GM12874 (cell line): ENCODE measurements around the gene ARHGAP10.

Experiments
- TF ChIP-seq, protein P1 (sequence below): IDR thresholded peaks from 2 replicates; pipeline ENCODE4 v1.5.1; 2011; ENCODE audit warnings: low read depth, mild to moderate bottlenecking, control low read depth, low read length, moderate library complexity; ENCODE audit not compliant: insufficient read depth

The ARHGAP10 gene

DNA sequence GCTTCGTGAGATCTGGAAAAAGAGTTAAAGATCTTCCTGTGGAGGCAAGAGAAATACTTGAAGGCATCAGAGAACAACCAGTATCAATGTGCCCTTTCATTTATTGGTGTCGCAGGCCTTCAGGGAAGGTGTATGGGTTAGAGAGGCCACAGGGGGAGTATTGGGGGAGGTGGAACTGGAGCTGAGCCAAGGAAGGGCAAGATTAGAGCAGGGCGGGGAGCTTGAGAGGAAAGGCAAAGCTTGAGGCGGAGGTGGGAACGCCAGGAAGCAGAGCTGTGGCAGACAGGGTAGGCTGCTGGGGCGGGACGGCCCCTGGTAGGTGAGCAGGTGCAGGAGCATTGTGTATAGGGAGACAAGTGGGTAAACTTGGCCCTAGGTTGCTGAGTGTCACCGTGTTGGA lies 329.9 kb downstream of the ARHGAP10 start:
- TF ChIP-seq, protein P1, sequence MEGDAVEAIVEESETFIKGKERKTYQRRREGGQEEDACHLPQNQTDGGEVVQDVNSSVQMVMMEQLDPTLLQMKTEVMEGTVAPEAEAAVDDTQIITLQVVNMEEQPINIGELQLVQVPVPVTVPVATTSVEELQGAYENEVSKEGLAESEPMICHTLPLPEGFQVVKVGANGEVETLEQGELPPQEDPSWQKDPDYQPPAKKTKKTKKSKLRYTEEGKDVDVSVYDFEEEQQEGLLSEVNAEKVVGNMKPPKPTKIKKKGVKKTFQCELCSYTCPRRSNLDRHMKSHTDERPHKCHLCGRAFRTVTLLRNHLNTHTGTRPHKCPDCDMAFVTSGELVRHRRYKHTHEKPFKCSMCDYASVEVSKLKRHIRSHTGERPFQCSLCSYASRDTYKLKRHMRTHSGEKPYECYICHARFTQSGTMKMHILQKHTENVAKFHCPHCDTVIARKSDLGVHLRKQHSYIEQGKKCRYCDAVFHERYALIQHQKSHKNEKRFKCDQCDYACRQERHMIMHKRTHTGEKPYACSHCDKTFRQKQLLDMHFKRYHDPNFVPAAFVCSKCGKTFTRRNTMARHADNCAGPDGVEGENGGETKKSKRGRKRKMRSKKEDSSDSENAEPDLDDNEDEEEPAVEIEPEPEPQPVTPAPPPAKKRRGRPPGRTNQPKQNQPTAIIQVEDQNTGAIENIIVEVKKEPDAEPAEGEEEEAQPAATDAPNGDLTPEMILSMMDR, result no peak

DNA sequence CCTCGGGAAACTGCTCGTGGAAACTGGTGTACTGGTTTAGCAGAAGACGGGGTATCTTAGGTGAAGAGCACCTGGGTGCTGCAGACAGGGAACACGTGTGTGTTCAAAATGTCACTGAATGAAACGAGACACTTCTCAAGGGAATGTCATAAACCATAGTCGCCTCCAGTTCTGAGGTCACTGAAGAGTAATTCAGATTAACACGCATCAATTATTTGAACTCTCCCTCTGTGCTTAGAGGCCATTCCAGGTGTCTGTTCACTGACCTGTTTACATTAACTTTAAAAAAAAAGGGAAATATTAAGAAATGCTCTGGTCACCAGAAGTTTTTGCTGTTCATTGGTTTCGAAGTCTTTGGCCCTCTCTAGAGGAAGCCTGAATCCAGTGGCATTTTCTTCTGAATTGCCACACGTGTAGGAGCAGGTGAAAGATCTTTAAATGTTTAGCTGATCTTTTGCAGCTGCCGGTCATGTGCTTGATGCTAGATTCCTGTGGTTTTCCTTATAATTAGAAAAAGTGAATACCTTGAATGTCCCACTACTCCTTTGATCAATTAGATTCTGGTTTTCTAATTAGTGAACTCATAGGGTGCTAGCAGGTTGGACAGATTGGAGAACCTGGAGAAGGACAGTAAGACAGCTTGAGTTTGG lies 330.5 kb downstream of the ARHGAP10 start:
- TF ChIP-seq, protein P1, result no peak

DNA sequence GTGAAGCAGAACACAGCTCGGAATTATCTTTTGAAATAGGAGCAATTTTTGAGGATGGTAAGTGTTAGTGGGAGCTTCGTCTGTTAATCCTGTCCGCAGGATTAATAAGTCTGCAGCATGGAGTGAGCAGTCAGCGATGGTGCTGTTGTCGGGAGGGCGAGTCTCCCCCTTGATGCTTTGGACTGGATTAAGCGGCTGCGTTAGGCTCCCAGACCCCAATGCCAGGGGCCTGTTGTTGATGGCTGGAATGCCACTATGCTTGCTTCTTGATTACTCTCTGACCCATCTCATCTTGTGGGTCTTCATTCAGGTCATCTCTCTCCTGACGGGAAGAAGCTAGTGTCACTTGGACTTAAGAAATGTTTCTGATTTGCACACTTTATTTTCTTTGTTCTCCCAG lies 332.6 kb downstream of the ARHGAP10 start:
- TF ChIP-seq, protein P1, result no peak

DNA sequence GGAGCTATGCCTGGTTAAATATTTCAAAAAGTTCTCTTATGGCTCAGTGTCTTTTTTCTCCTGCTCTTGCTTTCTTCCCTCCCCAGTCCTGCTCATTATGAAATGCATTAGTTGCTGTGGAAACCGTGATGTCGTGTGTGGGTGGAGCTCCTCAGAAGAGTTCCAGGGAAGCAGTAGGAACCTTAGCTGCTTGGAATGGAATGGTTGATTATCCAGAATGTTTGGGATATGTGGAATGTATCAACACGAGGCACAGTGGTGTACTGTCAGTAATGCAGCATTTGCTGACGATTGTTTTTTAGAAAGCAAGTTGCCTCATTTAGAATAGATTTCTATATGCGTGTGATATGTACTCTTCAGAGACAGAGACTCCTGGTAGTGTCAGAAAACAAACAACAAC lies 333.2 kb downstream of the ARHGAP10 start:
- TF ChIP-seq, protein P1, result no peak

DNA sequence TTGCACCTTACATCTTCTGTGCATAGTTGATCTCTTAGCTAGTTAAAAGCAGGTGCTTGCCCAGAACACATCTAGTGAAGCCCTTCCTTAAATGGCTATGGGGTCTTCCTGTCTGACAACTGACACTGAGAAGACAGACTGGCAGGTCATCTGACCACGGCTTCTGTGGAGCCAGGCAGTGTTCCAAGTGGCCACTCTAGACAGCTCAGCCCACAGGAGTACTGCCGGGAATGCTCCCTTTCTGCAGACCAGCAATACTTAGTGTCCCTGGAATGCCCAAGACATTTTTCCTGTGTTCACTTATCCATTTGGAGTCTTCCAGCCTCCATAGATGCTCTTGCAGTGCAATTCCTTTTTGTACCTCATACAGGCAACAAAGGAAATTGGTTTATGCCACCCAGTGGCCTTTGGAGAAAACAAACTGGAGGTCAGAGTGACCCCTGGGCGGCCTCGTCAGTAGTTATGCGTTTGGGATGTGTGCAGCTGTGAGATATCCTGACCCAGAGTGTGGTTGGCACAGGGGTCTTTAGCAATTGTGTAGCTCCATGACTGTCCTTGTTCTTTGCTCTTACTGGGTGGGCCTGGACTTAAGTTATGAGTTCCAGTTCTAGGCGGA lies 335.5 kb downstream of the ARHGAP10 start:
- TF ChIP-seq, protein P1, result no peak

DNA sequence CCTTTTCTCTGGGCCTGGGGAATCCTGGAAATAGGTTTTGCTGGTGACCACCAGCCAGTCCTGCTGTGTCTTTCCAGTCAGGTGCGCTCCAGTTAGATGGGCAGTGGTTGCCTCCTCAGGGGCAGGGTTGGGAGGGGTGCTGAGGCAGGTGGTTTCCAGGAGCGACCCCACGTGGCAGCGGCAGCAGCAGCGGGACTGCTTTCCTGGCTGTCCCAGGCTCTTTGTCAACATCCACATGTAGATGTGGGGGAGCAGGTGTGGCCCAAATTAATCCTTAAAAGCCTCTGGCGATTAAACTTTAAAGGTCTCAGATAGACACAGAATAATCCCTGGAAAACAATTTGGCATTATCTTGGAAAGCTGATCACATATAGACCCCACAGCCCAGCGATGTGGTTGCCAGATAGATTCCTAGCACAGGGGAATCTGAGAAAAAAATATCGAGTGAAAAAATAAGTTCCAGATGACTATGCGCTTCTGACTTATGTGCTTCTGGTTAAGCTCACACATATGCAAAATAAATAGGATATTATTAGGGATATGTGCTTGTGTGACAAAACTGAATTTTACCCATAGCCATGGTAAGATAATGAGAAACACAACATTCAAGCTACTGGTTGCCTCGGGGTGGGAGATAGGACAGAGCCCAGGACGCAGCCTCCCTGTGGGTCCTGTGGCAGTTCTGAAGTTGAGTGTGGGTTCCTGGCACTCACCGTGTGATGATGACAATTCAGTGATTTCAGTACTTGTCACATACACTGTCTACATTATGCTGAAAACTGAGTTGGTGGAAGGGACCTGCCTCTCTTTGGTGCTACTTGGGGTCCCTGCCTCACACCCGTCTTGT lies 336.4 kb downstream of the ARHGAP10 start:
- TF ChIP-seq, protein P1, result no peak
